ENCODE results near the gene TMC8.
"Not testable (repeated sequence)": the region's sequence is repeated elsewhere in the genome, so short reads cannot be mapped to it uniquely, and the experiment has no call there.

Gene TMC8

GRCh38 chr17:78135858-78136500 lies 5.4 kb downstream of the TMC8 start:
- no peak for DNase-seq

- DNase-seq: no peak
These were observed 7.0 kb downstream of the TMC8 start for GRCh38 chr17:78137392-78138203.

GRCh38 chr17:78138204-78139060 lies 7.9 kb downstream of the TMC8 start:
- DNase-seq: no peak

GRCh38 chr17:78139861-78140168 lies 9.2 kb downstream of the TMC8 start:
- not testable (repeated sequence) for DNase-seq

- peak; percentile 86 for DNase-seq
These were observed 9.8 kb downstream of the TMC8 start for GRCh38 chr17:78140169-78141051.

GRCh38 chr17:78141437-78142118 lies 11.0 kb downstream of the TMC8 start:
- DNase-seq: no peak

GRCh38 chr17:78142119-78142861 lies 11.7 kb downstream of the TMC8 start:
- no peak for DNase-seq

GRCh38 chr17:78143214-78144146 lies 12.9 kb downstream of the TMC8 start:
- no peak for DNase-seq

GRCh38 chr17:78144147-78144719 lies 13.7 kb downstream of the TMC8 start:
- DNase-seq: no peak

GRCh38 chr17:78144736-78145641 lies 14.4 kb downstream of the TMC8 start:
- DNase-seq: no peak

- DNase-seq: no peak
These were observed 15.9 kb downstream of the TMC8 start for GRCh38 chr17:78146471-78146869.

GRCh38 chr17:78146881-78147280 lies 16.3 kb downstream of the TMC8 start:
- no peak for DNase-seq

GRCh38 chr17:78147315-78147998 lies 16.9 kb downstream of the TMC8 start:
- no peak for DNase-seq

- no peak for DNase-seq
These were observed 17.9 kb downstream of the TMC8 start for GRCh38 chr17:78148286-78149016.

- DNase-seq: no peak
These were observed 21.0 kb downstream of the TMC8 start for GRCh38 chr17:78151514-78152008.

GRCh38 chr17:78154903-78155811 lies 24.6 kb downstream of the TMC8 start:
- no peak for DNase-seq

Measured in activated CD4-positive, alpha-beta T cell treated with anti-CD3 and anti-CD28 coated beads for 1 hour (primary cell).